KMS-11 (cell line): ENCODE data around the gene CTXND1.

ENCODE experiments used
- H2AFZ ChIP-seq: fragments of 200-600 bp; sonication (generic); 2 replicates; pipeline ENCODE4 v1.6.1; 2016; ENCODE audit warnings: antibody characterized with exemption, mixed run types, low read depth
- H3K27ac ChIP-seq: fragments of 200-600 bp; sonication (generic); 2 replicates; pipeline ENCODE4 v1.6.1; 2016; ENCODE audit warnings: mild to moderate bottlenecking, mixed run types
- H3K27me3 ChIP-seq: fragments of 200-600 bp; sonication (generic); 2 replicates; pipeline ENCODE4 v1.6.1; 2017; ENCODE audit warnings: mild to moderate bottlenecking, low read depth, mixed run types, moderate library complexity; ENCODE audit not compliant: insufficient read depth
- H3K36me3 ChIP-seq: fragments of 200-600 bp; sonication (generic); 2 replicates; pipeline ENCODE4 v1.6.1; 2017; ENCODE audit warnings: mild to moderate bottlenecking, mixed run types; ENCODE audit not compliant: insufficient read depth
- H3K4me1 ChIP-seq: fragments of 200-600 bp; sonication (generic); 2 replicates; pipeline ENCODE4 v1.6.1; 2016; ENCODE audit warnings: mild to moderate bottlenecking, low read depth, mixed run types; ENCODE audit not compliant: poor library complexity, severe bottlenecking
- H3K4me2 ChIP-seq: fragments of 200-600 bp; sonication (generic); 2 replicates; pipeline ENCODE4 v1.7.0; 2016; ENCODE audit warnings: mild to moderate bottlenecking, mixed run types
- H3K4me3 ChIP-seq: fragments of 200-600 bp; sonication (generic); IDR thresholded peaks from 2 replicates; pipeline ENCODE4 v1.6.1; 2017; ENCODE audit warnings: low read depth, low read length, mixed read lengths; ENCODE audit not compliant: insufficient read depth
- H3K79me2 ChIP-seq: fragments of 200-600 bp; sonication (generic); 2 replicates; pipeline ENCODE4 v1.6.1; 2016; ENCODE audit warnings: low read depth, mixed run types; ENCODE audit not compliant: insufficient read depth
- H3K9ac ChIP-seq: fragments of 200-600 bp; sonication (generic); 2 replicates; pipeline ENCODE4 v1.6.1; 2016; ENCODE audit warnings: mild to moderate bottlenecking, mixed run types
- H4K20me1 ChIP-seq: fragments of 200-600 bp; sonication (generic); 2 replicates; pipeline ENCODE4 v1.6.1; 2016; ENCODE audit warnings: mild to moderate bottlenecking, mixed run types; ENCODE audit not compliant: insufficient read depth
- TF ChIP-seq, protein P1 (sequence below): fragments of 200-600 bp; sonication (generic); conservative IDR thresholded peaks from 2 replicates; pipeline ENCODE4 v1.6.1; 2017; ENCODE audit warnings: low read depth, mild to moderate bottlenecking, antibody characterized with exemption, low read length, moderate library complexity, mixed read lengths

Gene CTXND1

DNA sequence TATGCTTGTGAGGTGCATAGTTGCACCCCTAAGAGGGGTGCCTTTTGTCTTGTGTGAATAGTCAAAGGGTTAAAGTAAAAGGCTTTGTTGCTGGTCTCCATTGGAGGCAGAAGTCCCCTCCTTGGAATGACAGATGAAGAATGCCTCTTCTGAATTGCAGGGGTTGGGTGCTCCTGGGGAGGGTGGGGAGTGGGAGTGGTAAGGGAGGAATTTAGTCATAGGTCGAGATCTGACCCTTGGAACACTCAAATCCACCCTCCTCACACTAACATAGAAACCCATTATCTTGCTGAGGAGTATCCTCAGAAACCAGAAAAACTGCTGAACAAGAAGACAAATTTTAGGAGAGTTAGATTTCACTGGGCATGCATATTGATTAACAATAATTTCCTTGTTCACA, 4.7 kb downstream of the CTXND1 start:
- Histone ChIP-seq H3K9ac (no peak overlapping the region), H3K4me3 (no peak overlapping the region), H3K4me1 (no peaks in the 10 kb centered on the region), H3K27ac (no peak overlapping the region), H3K36me3 (no peaks in the 10 kb centered on the region), H3K79me2 (no peaks in the 10 kb centered on the region), H2AFZ (no peak overlapping the region), H3K4me2 (no peak overlapping the region), H4K20me1 (no peaks in the 10 kb centered on the region), H3K27me3 (no peaks in the 10 kb centered on the region)
- TF ChIP-seq, protein P1, sequence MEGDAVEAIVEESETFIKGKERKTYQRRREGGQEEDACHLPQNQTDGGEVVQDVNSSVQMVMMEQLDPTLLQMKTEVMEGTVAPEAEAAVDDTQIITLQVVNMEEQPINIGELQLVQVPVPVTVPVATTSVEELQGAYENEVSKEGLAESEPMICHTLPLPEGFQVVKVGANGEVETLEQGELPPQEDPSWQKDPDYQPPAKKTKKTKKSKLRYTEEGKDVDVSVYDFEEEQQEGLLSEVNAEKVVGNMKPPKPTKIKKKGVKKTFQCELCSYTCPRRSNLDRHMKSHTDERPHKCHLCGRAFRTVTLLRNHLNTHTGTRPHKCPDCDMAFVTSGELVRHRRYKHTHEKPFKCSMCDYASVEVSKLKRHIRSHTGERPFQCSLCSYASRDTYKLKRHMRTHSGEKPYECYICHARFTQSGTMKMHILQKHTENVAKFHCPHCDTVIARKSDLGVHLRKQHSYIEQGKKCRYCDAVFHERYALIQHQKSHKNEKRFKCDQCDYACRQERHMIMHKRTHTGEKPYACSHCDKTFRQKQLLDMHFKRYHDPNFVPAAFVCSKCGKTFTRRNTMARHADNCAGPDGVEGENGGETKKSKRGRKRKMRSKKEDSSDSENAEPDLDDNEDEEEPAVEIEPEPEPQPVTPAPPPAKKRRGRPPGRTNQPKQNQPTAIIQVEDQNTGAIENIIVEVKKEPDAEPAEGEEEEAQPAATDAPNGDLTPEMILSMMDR: no peak

DNA sequence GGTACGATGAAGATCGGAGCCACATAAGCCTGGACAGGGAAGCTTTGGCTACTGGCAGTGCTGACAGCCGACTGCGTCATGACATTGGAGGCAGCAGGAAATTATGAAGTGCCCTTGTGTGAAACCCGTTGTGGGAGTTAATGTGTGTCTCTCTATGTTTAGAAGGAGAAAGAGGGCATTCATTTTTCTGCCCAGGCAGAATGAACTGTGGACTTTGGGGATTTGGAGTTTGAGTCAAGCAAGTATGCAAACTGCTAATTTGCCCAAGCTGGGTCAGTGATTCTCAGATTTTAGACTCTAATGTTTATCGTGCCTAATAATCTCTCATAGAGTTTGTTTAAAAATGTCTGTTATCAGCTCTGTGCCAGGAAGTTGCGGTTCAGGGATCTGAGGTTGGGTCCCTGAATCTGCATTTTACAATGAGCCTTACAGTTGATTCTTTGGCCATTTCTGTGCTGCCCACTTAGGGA, 5.6 kb downstream of the CTXND1 start:
- no peaks in the 10 kb centered on the region for H3K79me2 ChIP-seq
- H3K4me1 ChIP-seq: no peaks in the 10 kb centered on the region
- no peaks in the 10 kb centered on the region for H4K20me1 ChIP-seq
- H2AFZ ChIP-seq: no peak overlapping the region
- TF ChIP-seq, protein P1: no peak
- H3K36me3 ChIP-seq: no peaks in the 10 kb centered on the region
- no peaks in the 10 kb centered on the region for H3K27me3 ChIP-seq
- H3K27ac ChIP-seq: no peak overlapping the region
- H3K9ac ChIP-seq: no peak overlapping the region
- H3K4me3 ChIP-seq: no peak overlapping the region
- no peak overlapping the region for H3K4me2 ChIP-seq

DNA sequence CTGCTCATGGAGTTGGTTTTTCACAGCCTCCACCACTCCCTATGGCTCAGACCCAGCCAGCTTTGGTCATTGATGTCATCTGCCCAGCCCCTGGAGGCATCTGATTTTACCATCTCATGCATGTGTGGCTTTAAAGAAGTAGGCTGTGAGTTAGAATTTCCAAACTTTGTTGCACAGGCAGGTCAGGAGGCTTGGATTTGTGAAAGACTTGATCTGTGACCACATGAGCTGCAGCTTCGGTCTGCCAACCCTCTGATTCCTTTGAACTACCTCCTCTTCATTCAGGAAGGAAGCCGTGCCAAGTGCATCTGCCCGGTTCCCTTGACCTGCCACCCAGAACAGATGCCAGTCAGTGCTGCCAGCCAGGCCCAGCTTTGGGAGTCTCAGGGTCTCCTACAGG, 9.2 kb downstream of the CTXND1 start:
- Histone ChIP-seq H3K27ac (no peak overlapping the region), H2AFZ (no peak overlapping the region), H3K9ac (no peak overlapping the region), H3K36me3 (no peaks in the 10 kb centered on the region), H3K4me2 (no peak overlapping the region), H3K4me1 (no peaks in the 10 kb centered on the region), H4K20me1 (no peaks in the 10 kb centered on the region), H3K4me3 (no peak overlapping the region), H3K27me3 (no peaks in the 10 kb centered on the region), H3K79me2 (no peaks in the 10 kb centered on the region)
- TF ChIP-seq, protein P1: no peak

DNA sequence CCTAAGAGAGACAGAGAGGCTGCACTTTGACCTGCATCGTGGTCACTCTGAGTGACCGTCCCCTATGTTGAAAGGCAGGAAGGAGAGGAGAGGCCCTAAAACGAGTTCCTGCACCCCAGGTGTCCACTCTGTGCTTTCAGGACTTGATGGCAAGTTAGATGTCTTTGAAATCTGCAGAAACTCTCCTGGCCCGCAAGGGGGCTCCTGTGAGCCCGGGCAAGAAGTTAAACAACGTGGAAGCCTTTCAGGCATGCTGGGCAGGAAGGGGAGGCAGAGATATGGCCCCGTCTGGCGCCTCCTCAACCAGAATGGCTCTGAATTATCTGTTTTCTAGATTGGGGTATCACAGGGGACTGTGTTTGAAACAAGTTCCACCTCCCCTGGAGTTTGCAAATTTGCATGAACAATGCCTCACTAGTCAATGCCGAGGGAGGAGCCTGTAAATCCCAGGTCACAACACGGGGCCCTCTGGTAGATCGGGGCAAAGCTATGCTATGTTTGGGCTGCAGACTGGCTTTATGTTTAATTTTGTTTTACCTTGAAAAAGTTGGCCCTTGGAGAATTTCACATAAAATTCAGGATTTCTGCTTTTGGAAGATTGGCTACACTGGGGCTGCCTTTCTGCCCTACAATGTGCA, 9.8 kb downstream of the CTXND1 start:
- no peak overlapping the region for H2AFZ ChIP-seq

More for the DNA sequence above, 9.8 kb downstream of the CTXND1 start:
- Histone ChIP-seq H3K27ac (no peak overlapping the region), H3K79me2 (no peaks in the 10 kb centered on the region), H3K36me3 (no peaks in the 10 kb centered on the region), H3K4me3 (no peak overlapping the region), H3K4me2 (no peak overlapping the region), H3K27me3 (no peaks in the 10 kb centered on the region), H4K20me1 (no peaks in the 10 kb centered on the region), H3K9ac (no peak overlapping the region), H3K4me1 (no peaks in the 10 kb centered on the region)
- TF ChIP-seq, protein P1: peak; percentile 52
